Stimulated activated CD4-positive, alpha-beta T cell treated with anti-CD3 and anti-CD28 coated beads, Interleukin-4, amount 100 ng/mL, for 24 hours (primary cell): ENCODE data around the gene DEDD2.

ENCODE experiments used
- DNase-seq: peaks from one replicate; pipeline ENCODE4 v3.0.0-alpha.2; 2020

DEDD2 gene

DNA sequence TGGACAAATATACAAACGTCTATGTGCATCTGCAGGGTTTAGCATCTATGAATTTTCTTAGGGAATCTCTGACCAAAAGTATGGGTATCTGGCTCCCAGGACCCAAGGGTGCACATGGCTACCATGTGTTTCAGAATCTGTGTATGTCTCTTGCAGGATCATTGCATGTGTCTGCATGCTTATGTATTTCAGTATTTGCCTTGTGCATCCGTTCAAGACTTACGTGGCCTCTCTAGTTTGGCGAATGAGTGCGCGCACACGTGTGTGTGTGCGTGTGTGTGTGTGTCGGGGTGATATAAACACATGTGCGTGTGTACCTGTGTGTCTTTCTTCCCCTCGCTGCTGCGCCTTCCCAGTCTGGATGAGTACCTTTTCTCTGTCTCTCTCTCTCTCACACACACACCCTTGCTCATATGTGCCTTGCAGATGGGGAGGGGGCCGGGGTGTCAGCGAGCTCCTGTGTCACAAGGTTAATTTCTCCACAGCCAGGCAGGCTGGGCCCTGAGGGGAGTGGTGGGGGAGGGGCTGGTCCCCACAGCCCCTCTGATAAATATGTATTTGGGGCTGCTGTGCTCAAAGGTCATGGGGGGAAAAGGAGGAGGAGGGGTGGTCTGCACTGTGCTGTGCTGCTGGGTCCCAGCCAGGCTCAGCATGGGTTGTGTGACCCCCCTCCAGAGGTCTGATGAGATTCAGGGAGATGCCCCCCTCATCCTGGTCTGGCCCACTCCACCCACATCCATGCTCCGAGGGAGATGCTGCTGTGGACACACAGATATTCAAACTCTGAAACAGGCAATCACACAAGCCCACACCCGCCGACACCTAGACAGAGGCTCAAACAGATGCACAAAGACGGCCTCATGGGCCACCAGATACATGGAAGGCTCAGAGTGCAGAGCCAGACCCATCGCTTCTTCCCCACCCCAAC, 47.7 kb downstream of the DEDD2 start:
- no peak for DNase-seq

GRCh38 chr19:42168206-42168605, 49.3 kb downstream of the DEDD2 start:
- no peak for DNase-seq

DNA sequence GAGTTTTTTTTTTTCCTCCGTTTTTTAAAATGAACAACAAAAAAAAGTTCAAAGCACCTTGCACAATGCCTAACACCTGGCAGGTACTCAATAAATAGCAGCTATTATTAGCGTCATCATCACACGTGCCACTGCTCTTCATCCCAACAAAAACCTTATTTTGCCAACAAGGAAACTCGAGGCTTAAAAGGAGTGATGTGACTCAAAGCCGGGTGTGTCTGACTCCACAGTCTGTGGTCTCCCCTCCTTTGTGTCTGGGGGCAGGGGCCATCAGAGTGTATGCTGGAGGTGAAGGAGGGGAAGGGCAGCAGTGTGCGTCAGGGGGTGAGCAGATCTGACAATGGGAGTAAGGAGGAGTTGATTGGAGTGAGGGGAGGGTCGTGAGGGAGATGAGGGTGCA, 51.2 kb downstream of the DEDD2 start:
- DNase-seq: no peak

GRCh38 chr19:42165146-42165545, 52.3 kb downstream of the DEDD2 start:
- no peak for DNase-seq

- no peak for DNase-seq
Measured at GRCh38 chr19:42161616-42162263, 55.7 kb downstream of the DEDD2 start.

GRCh38 chr19:42159942-42160341, 57.5 kb downstream of the DEDD2 start:
- no peak for DNase-seq

GRCh38 chr19:42158926-42159325, 58.6 kb downstream of the DEDD2 start:
- DNase-seq: no peak

DNA sequence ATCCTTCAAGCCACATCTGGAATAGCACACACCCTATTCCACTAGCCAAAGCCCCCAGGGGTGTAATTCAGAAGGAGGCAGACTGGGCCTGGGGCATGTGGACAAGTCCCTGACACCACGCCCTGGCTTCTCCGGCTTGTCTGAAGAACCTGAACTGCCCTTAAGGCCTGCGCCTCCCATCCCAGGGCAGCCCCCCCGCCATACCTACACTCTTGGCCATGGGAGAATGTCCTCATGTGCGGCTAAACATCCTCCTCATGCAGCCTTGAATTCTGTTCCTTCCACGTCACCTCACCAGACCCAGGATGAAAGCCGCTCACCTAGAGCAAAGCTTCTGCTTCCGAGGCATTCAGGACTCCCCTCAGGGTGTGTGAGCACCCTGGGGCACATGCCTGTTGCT, 60.9 kb downstream of the DEDD2 start:
- no peak for DNase-seq

GRCh38 chr19:42155796-42156195, 61.7 kb downstream of the DEDD2 start:
- no peak for DNase-seq

DNA sequence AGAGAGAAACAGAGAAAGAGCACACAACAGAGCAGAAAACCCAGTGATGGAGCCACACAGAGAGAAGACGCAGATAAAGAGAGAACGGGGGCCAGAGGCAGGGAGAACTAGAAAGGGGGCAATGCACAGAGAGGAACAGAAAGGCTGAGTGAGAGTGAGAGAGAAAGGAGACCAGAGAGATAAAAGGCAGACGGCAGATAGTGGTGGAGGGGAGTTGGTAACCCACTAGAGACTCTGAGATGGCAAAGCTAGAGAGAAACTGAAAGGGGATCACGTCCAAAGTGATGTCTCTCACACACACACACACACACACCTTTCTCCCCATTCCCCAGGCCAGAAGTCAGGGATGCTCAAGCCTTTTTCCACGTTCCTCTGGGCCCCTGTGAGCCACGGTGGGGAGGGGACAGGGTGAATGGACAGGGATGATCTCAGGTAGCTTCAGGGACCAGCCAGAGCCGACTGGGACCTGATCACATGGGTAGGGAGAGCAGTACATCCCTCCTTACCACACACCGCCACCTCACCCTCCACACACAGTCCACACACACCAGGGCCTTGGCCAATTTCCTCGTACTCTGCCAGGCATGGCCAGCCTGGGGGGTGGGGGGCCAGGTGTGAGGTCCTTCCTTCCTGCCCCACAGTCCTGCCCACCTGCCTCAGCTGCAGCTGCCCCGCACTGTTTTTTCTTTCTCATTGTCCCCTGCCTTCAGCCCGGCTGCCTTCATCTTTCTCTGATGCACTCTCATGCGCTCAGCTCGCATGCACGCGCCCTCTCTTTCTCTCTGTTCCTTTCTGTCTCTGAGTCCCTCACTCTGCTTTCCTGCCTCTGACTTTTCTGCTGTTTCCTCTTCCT, 62.8 kb downstream of the DEDD2 start:
- no peak for DNase-seq

GRCh38 chr19:42153672-42154433, 63.6 kb downstream of the DEDD2 start:
- DNase-seq: no peak

DNA sequence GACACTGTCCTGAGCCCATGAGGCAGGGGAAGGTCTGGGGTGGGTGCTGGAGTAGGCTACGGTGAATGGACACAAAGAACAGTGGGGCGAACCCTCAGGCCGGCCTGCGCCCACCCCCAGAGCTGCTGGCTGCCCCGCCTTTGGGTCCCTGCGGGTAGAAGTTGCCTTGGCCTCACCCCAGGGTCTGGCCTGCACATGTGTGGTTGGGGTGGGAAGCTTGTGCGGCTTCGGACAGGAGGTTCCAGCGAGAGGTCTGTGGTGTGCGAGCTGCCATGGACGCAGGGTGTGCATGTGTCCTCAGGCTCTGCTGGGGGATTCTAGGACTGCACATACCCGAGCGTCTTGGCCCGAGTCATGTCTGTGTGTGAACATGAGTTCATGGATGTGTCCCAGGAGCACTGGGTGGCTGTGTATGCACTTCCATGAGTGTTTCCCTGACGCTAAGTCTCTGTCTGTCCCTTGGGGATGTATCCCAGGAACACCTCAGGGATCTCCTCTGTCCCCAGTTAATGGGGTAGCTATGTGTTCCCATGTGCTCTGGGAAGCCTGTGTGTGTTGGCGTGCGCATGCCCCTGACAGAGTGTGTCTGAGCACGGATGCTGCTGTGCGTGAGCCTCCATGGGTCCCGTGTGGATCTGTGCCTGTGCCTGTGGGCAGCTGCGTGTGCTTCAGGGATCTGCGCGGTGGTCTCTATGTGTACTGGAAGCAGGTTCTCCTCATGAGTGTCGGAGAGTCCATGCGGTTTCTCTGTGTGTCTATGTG, 64.4 kb downstream of the DEDD2 start:
- DNase-seq: no peak

- no peak for DNase-seq
Measured at GRCh38 chr19:42151782-42152684, 65.4 kb downstream of the DEDD2 start.

- no peak for DNase-seq
Measured at GRCh38 chr19:42150911-42151361, 66.5 kb downstream of the DEDD2 start.

- DNase-seq: no peak
Measured at GRCh38 chr19:42150364-42150763, 67.1 kb downstream of the DEDD2 start.

DNA sequence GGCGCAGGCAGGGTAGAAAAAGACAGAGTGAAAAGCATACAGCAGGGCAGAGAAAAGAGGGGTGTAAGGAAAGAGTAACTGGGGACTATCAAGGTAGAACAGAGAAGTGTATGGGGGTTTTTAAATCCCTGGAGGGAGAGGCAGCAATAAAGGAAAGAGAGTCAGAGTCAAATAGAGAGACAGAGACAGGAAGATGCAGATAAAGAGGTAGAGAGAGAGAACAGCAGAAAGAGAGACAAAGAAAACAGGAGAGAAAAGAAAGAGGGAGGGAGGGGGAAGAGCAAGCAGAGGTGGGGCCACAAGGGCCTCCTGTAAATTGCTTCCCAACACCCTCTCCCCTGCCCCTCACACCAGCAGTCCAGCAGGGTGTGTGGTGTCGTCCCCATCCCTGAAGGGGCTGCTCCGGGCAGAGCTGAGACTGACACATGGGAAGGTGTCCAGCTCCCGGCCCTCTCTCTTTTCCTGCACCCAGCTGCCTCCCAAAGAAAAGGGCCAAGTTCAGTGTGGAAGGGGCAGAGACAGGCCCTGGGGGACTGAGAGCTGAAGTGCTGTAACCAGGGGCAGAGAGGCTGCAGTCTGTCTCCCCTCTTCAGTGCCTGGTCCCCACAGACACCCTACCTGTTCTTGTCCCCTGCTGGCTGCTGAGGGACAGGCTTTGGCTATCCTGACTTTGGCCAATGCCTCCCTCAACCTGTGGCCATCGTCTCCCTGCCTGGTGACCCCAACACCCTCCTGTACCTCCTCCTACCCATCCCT, 67.9 kb downstream of the DEDD2 start:
- no peak for DNase-seq
